Measurements from ENCODE around the gene ANKRD24. TPM values are rescaled to one million over a fixed set of nuclear protein-coding genes. Genes with fewer than 3 reads are reported as not detected.

The ANKRD24 gene
- total RNA-seq, 1 experiment from 2014 or later, result 0.26 TPM

DNA sequence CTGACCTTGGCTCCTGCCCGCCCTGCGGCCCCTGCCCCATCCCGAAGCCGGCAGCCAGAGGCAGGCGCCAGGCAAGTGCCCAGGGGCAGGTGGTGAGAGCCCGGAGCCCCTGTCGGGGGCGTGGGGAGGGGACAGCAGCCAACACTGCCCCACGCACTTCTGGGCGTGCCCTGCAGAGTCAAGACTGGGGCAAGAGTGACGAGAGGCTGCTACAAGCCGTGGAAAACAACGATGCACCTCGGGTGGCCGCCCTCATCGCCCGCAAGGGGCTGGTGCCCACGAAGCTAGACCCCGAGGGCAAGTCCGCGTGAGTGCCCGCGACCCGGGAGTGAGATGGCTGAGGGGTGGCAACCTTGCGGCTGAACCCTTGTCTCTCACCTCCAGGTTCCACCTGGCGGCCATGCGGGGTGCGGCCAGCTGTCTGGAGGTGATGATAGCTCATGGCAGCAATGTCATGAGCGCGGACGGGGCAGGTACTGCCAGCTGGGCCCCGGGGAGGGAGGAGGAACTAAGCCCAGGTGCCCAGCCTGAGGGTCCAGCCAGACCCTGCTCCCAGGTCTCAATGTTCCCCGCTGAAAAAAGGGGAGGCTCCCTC lies 17.3 kb downstream of the ANKRD24 start:
- in situ Hi-C loops (cut with HindIII; ENCODE audit: low pct_unique_long_range_greater_than_20kb, low sequenced_read_pairs) (no loop called here), intact Hi-C loops (cut with micrococcal nuclease; ENCODE audit: unreplicated experiment) (loop anchor here (10.0 kb wide), 2 partner anchors 55 to 215 kb away; partner anchors contain the start of gene EEF2)
- TF ChIP-seq, protein P1, sequence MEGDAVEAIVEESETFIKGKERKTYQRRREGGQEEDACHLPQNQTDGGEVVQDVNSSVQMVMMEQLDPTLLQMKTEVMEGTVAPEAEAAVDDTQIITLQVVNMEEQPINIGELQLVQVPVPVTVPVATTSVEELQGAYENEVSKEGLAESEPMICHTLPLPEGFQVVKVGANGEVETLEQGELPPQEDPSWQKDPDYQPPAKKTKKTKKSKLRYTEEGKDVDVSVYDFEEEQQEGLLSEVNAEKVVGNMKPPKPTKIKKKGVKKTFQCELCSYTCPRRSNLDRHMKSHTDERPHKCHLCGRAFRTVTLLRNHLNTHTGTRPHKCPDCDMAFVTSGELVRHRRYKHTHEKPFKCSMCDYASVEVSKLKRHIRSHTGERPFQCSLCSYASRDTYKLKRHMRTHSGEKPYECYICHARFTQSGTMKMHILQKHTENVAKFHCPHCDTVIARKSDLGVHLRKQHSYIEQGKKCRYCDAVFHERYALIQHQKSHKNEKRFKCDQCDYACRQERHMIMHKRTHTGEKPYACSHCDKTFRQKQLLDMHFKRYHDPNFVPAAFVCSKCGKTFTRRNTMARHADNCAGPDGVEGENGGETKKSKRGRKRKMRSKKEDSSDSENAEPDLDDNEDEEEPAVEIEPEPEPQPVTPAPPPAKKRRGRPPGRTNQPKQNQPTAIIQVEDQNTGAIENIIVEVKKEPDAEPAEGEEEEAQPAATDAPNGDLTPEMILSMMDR (IDR thresholded peaks at IDR 0.05), result no peak; the same call in 1 of the 2 replicates
- TF ChIP-seq TCF7L2 (IDR thresholded peaks at IDR 0.05; ENCODE audit: low read depth, low read length) (no peak), POLR2AphosphoS5 (IDR thresholded peaks at IDR 0.05; ENCODE audit: low read depth, low read length) (no peak), REST (IDR thresholded peaks at IDR 0.05; ENCODE audit: insufficient read depth in 1 of 2, low read depth in 2 of 2, low read length in 1 of 2) (no peak), SIN3A (IDR thresholded peaks at IDR 0.05; ENCODE audit: borderline replicate concordance, insufficient read depth, low read depth, low read length) (no peak)
- ChIA-PET POLR2A (interaction anchor here (0.5 kb wide), 2 partner anchors 57 to 154 kb away, joined by 5 to 11 read pairs; no protein-coding TSS in a partner anchor), CTCF (interaction anchor here (0.6 kb wide), 1 partner anchor 34 kb away, joined by 5 read pairs; no protein-coding TSS in a partner anchor)
- peak; percentile 54; the same call in 1 of the 2 replicates for ATAC-seq
- Histone ChIP-seq H3K9me3 (ENCODE audit: control insufficient read depth, insufficient read depth, low read depth, low read length) (no peaks in the 10 kb centered on the region), H3K27ac (ENCODE audit: low read length) (no peak overlapping the region), H3K36me3 (ENCODE audit: control insufficient read depth, insufficient read depth, low read length) (no peaks in the 10 kb centered on the region), H3K4me3 (ENCODE audit: low read depth in 2 of 2, low read length in 2 of 2) (no peak overlapping the region), H3K27me3 (ENCODE audit: control insufficient read depth, insufficient read depth, low read length) (peaks cover 3% of the 10 kb centered on the region; the same call in 1 of the 2 replicates), H3K4me1 (ENCODE audit: control insufficient read depth, insufficient read depth, low read length) (peaks cover 3% of the 10 kb centered on the region; the same call in 1 of the 2 replicates)
- DNase-seq (ENCODE audit: low read depth, low spot score), result no peak
- BruUV-seq (replicated peaks), result no TSS peak

GRCh38 chr19:4200940-4201542 lies 18.6 kb downstream of the ANKRD24 start:
- BruUV-seq (replicated peaks), result no TSS peak
- POLR2A ChIA-PET, result interaction anchor here (0.5 kb wide), 1 partner anchor 60 kb away, joined by 7 read pairs; no protein-coding TSS in a partner anchor
- DNase-seq (ENCODE audit: low read depth, low spot score), result no peak
- TF ChIP-seq SIN3A (IDR thresholded peaks at IDR 0.05; ENCODE audit: borderline replicate concordance, insufficient read depth, low read depth, low read length) (no peak), REST (IDR thresholded peaks at IDR 0.05; ENCODE audit: insufficient read depth in 1 of 2, low read depth in 2 of 2, low read length in 1 of 2) (no peak), POLR2AphosphoS5 (IDR thresholded peaks at IDR 0.05; ENCODE audit: low read depth, low read length) (no peak), TCF7L2 (IDR thresholded peaks at IDR 0.05; ENCODE audit: low read depth, low read length) (no peak)
- TF ChIP-seq, protein P1 (IDR thresholded peaks at IDR 0.05), result no peak
- in situ Hi-C loops (cut with HindIII; ENCODE audit: low pct_unique_long_range_greater_than_20kb, low sequenced_read_pairs) (no loop called here), intact Hi-C loops (cut with micrococcal nuclease; ENCODE audit: unreplicated experiment) (loop anchor here (10.0 kb wide), 2 partner anchors 56 to 216 kb away; partner anchors contain the start of gene EEF2)
- no peak for ATAC-seq
- no peaks in the 10 kb centered on the region for H3K9me3 ChIP-seq (ENCODE audit: control insufficient read depth, insufficient read depth, low read depth, low read length)
- H3K4me3 ChIP-seq (ENCODE audit: low read depth in 2 of 2, low read length in 2 of 2), result no peak overlapping the region
- no peaks in the 10 kb centered on the region for H3K36me3 ChIP-seq (ENCODE audit: control insufficient read depth, insufficient read depth, low read length)
- H3K4me1 ChIP-seq (ENCODE audit: control insufficient read depth, insufficient read depth, low read length), result peaks cover 3% of the 10 kb centered on the region; the same call in 1 of the 2 replicates
- CTCF ChIA-PET, result interaction anchor here (0.5 to 0.6 kb wide), 3 partner anchors 37 to 190 kb away, joined by 3 to 8 read pairs (median 3); no protein-coding TSS in a partner anchor
- no peak overlapping the region for H3K27ac ChIP-seq (ENCODE audit: low read length)
- peaks cover 3% of the 10 kb centered on the region; the same call in 1 of the 2 replicates for H3K27me3 ChIP-seq (ENCODE audit: control insufficient read depth, insufficient read depth, low read length)
